GM18868 (cell line): ENCODE measurements around the gene KCNMA1.

Source experiments
- ATAC-seq: cut with Tn5 transposase; IDR thresholded peaks from one replicate; pipeline ENCODE4 v1.9.1; 2021; ENCODE audit warnings: mild to moderate bottlenecking, moderate library complexity; ENCODE audit not compliant: unreplicated experiment

Gene KCNMA1

GRCh38 chr10:77077316-77077945 is 560.2 kb downstream of the KCNMA1 start:
- no peak for ATAC-seq

- no peak for ATAC-seq
Measured at GRCh38 chr10:77075926-77076325, 561.7 kb downstream of the KCNMA1 start.

GRCh38 chr10:77074104-77074624 is 563.4 kb downstream of the KCNMA1 start:
- no peak for ATAC-seq

GRCh38 chr10:77073663-77073960 is 564.0 kb downstream of the KCNMA1 start:
- no peak for ATAC-seq

GRCh38 chr10:77072836-77073662 is 564.6 kb downstream of the KCNMA1 start:
- ATAC-seq = no peak

GRCh38 chr10:77072361-77072835 is 565.2 kb downstream of the KCNMA1 start:
- no peak for ATAC-seq

- no peak for ATAC-seq
Measured at GRCh38 chr10:77071956-77072355, 565.7 kb downstream of the KCNMA1 start.

- ATAC-seq = no peak
Measured at GRCh38 chr10:77071001-77071511, 566.6 kb downstream of the KCNMA1 start.

- no peak for ATAC-seq
Measured at GRCh38 chr10:77070346-77070745, 567.3 kb downstream of the KCNMA1 start.

- ATAC-seq = no peak
Measured at GRCh38 chr10:77068969-77069368, 568.6 kb downstream of the KCNMA1 start.

GRCh38 chr10:77068272-77068671 is 569.3 kb downstream of the KCNMA1 start:
- ATAC-seq = no peak

- no peak for ATAC-seq
Measured at GRCh38 chr10:77062381-77062780, 575.2 kb downstream of the KCNMA1 start.

GRCh38 chr10:77060913-77061312 is 576.7 kb downstream of the KCNMA1 start:
- no peak for ATAC-seq

- no peak for ATAC-seq
Measured at GRCh38 chr10:77056650-77057049, 581.0 kb downstream of the KCNMA1 start.

GRCh38 chr10:77052593-77052992 is 585.0 kb downstream of the KCNMA1 start:
- no peak for ATAC-seq

- ATAC-seq = no peak
Measured at GRCh38 chr10:77051837-77052236, 585.8 kb downstream of the KCNMA1 start.

GRCh38 chr10:77049896-77050295 is 587.7 kb downstream of the KCNMA1 start:
- no peak for ATAC-seq

- no peak for ATAC-seq
Measured at GRCh38 chr10:77049146-77049545, 588.5 kb downstream of the KCNMA1 start.

- ATAC-seq = no peak
Measured at GRCh38 chr10:77045085-77045484, 592.5 kb downstream of the KCNMA1 start.

- no peak for ATAC-seq
Measured at GRCh38 chr10:77043420-77043763, 594.2 kb downstream of the KCNMA1 start.

- no peak for ATAC-seq
Measured at GRCh38 chr10:77042706-77043419, 594.7 kb downstream of the KCNMA1 start.
